Measurements from ENCODE around the gene IFI16.

GRCh38 chr1:158998781-158999161, 10.9 kb upstream of the IFI16 start:
- TF ChIP-seq ZNF713 (CRISPR knock-in tag; IDR thresholded peaks at IDR 0.05) (no peak), NFKBIZ (CRISPR knock-in tag; IDR thresholded peaks at IDR 0.05) (no peak), TBP (CRISPR knock-in tag; IDR thresholded peaks at IDR 0.05) (no peak)

All from HepG2 (cell line).